Measurements from ENCODE around the gene MTMR2.

Gene MTMR2

DNA sequence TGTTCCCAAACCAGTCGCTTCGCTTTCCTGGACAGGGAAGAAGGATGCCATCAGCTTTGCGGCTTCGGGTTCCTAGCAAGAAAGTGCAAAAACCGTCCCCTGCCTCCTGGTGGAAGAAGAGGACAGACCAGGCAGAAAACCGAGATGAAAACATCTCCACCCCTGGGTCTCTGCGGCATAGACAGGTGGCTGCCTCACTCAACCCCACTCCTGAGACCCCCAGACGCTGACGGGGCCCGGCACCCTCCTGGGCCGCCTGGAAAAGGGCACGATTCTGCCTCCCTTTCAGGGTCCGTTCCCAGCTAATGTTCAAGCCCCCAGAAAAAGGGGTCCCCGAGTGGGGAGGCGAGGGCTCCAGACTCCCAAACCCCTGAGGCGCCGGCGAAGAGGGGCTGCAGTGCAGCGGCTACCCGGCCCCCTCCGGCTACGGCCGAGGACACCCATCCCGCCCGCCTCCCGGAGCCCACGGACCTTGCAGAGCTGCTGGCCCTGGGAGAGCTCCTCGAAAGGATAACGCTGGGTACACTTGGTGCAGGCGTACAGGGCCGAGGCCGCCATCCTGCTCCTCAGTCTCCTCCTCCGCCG lies 134.9 kb downstream of the MTMR2 start:
- peak; percentile 12 for ATAC-seq
- TF ChIP-seq ISL1 (CRISPR knock-in tag; IDR thresholded peaks at IDR 0.05) (no peak), BACH2 (CRISPR knock-in tag; IDR thresholded peaks at IDR 0.05; ENCODE audit: borderline replicate concordance) (no peak), OSR1 (CRISPR knock-in tag; IDR thresholded peaks at IDR 0.05) (no peak), TOX (CRISPR knock-in tag; IDR thresholded peaks at IDR 0.05; ENCODE audit: borderline replicate concordance) (no peak), RARB (CRISPR knock-in tag; IDR thresholded peaks at IDR 0.05) (no peak), ARNTL (CRISPR knock-in tag; IDR thresholded peaks at IDR 0.05; ENCODE audit: borderline replicate concordance, low read depth) (no peak), ZNF70 (CRISPR knock-in tag; IDR thresholded peaks at IDR 0.05) (no peak), GLIS3 (CRISPR knock-in tag; IDR thresholded peaks at IDR 0.05) (no peak), ESRRG (CRISPR knock-in tag; IDR thresholded peaks at IDR 0.05) (no peak), PPARA (CRISPR knock-in tag; IDR thresholded peaks at IDR 0.05; ENCODE audit: borderline replicate concordance) (no peak), ZFP3 (CRISPR knock-in tag; IDR thresholded peaks at IDR 0.05) (no peak)
- TF ChIP-seq, protein P1, sequence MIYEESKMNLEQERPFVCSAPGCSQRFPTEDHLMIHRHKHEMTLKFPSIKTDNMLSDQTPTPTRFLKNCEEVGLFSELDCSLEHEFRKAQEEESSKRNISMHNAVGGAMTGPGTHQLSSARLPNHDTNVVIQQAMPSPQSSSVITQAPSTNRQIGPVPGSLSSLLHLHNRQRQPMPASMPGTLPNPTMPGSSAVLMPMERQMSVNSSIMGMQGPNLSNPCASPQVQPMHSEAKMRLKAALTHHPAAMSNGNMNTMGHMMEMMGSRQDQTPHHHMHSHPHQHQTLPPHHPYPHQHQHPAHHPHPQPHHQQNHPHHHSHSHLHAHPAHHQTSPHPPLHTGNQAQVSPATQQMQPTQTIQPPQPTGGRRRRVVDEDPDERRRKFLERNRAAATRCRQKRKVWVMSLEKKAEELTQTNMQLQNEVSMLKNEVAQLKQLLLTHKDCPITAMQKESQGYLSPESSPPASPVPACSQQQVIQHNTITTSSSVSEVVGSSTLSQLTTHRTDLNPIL (CRISPR knock-in tag; IDR thresholded peaks at IDR 0.05; ENCODE audit: low read depth), result no peak
- TF ChIP-seq, protein P2, sequence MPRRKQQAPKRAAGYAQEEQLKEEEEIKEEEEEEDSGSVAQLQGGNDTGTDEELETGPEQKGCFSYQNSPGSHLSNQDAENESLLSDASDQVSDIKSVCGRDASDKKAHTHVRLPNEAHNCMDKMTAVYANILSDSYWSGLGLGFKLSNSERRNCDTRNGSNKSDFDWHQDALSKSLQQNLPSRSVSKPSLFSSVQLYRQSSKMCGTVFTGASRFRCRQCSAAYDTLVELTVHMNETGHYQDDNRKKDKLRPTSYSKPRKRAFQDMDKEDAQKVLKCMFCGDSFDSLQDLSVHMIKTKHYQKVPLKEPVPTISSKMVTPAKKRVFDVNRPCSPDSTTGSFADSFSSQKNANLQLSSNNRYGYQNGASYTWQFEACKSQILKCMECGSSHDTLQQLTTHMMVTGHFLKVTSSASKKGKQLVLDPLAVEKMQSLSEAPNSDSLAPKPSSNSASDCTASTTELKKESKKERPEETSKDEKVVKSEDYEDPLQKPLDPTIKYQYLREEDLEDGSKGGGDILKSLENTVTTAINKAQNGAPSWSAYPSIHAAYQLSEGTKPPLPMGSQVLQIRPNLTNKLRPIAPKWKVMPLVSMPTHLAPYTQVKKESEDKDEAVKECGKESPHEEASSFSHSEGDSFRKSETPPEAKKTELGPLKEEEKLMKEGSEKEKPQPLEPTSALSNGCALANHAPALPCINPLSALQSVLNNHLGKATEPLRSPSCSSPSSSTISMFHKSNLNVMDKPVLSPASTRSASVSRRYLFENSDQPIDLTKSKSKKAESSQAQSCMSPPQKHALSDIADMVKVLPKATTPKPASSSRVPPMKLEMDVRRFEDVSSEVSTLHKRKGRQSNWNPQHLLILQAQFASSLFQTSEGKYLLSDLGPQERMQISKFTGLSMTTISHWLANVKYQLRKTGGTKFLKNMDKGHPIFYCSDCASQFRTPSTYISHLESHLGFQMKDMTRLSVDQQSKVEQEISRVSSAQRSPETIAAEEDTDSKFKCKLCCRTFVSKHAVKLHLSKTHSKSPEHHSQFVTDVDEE (CRISPR knock-in tag; IDR thresholded peaks at IDR 0.05), result no peak
- TF ChIP-seq, protein P3, sequence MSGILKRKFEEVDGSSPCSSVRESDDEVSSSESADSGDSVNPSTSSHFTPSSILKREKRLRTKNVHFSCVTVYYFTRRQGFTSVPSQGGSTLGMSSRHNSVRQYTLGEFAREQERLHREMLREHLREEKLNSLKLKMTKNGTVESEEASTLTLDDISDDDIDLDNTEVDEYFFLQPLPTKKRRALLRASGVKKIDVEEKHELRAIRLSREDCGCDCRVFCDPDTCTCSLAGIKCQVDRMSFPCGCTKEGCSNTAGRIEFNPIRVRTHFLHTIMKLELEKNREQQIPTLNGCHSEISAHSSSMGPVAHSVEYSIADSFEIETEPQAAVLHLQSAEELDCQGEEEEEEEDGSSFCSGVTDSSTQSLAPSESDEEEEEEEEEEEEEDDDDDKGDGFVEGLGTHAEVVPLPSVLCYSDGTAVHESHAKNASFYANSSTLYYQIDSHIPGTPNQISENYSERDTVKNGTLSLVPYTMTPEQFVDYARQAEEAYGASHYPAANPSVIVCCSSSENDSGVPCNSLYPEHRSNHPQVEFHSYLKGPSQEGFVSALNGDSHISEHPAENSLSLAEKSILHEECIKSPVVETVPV (CRISPR knock-in tag; IDR thresholded peaks at IDR 0.05), result no peak
- TF ChIP-seq, protein P4, sequence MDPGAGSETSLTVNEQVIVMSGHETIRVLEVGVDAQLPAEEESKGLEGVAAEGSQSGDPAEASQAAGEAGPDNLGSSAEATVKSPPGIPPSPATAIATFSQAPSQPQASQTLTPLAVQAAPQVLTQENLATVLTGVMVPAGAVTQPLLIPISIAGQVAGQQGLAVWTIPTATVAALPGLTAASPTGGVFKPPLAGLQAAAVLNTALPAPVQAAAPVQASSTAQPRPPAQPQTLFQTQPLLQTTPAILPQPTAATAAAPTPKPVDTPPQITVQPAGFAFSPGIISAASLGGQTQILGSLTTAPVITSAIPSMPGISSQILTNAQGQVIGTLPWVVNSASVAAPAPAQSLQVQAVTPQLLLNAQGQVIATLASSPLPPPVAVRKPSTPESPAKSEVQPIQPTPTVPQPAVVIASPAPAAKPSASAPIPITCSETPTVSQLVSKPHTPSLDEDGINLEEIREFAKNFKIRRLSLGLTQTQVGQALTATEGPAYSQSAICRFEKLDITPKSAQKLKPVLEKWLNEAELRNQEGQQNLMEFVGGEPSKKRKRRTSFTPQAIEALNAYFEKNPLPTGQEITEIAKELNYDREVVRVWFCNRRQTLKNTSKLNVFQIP (CRISPR knock-in tag; IDR thresholded peaks at IDR 0.05; ENCODE audit: borderline replicate concordance, low read depth), result no peak
